ENCODE data around the gene MASP1.

Gene MASP1

DNA sequence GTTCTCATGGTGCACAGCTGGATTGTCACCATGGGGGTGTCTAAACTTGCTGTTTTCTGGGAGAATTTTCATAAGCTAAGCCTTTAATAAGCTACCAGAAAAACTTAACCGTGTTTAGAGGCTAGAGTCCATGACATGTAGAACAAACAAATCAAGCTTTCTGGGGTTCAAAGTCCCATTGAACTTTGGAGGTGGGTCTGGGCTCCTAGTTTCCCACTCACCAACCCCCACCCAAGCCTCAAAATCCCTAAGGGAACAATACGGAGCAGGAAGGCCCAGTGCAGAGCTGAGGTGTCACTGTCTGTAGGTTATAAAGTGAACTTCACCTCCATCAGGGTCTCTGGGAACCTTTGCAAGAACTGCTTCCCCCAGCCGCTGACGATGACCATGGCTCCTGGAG, 68.7 kb downstream of the MASP1 start:
- Histone ChIP-seq H3K4me1 (no peaks in the 10 kb centered on the region), H3K4me3 (ENCODE audit: low read depth, low read length) (no peak overlapping the region), H3K9ac (no peak overlapping the region), H3K9me3 (ENCODE audit: control insufficient read depth, low read length) (no peaks in the 10 kb centered on the region), H3K27ac (no peak overlapping the region), H3K36me3 (ENCODE audit: control insufficient read depth, insufficient read depth, low read length) (no peaks in the 10 kb centered on the region), H3K27me3 (ENCODE audit: control insufficient read depth, insufficient read depth, low read length) (no peaks in the 10 kb centered on the region), H3K4me2 (ENCODE audit: low read length) (no peak overlapping the region), H3K79me2 (no peaks in the 10 kb centered on the region), H2AFZ (no peak overlapping the region)
- no peak for TF ChIP-seq CTCF (IDR thresholded peaks at IDR 0.05)

DNA sequence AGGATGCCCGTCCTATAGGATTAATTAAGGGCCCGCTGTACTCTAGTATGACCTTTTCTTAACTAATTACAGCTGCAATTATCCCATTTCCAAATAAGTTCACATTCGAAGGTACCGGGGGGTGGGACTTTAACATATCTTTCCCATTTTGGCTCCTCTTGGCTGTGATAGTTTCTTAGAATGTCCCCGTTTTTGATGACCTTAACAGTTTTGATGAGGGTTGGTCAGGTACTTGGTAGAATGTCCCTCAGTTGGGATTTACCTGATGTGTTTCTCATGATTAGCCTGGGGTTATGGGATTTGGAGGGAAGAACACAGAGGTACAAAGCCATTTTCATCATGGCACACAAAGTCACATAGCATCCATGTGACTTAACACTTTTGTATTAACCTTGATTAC, 76.1 kb downstream of the MASP1 start:
- no peaks in the 10 kb centered on the region for H3K4me1 ChIP-seq

DNA sequence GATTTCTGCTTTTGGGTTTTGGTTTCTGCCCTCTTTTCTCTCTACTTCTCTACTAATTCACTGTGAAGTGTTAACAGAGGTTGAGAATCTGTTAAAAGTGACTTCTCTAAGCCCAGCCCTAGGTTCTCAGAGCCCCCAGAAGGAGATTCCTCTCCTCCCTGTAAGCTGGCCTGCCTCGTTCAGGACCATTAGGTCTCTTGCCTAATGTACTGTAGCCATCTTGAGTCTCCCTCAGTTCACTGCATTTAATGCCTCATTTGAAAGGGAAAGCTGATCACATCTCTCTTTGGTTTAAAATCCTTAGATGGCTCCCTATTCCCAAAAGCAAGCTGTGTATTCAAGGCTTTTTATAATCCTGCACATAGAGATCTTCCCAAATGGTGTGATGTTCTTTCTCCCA, 77.9 kb downstream of the MASP1 start:
- no peaks in the 10 kb centered on the region for H3K4me1 ChIP-seq
- no peak overlapping the region for H3K9ac ChIP-seq
- H3K79me2 ChIP-seq: no peaks in the 10 kb centered on the region
- no peak overlapping the region for H3K4me2 ChIP-seq (ENCODE audit: low read length)
- no peak overlapping the region for H2AFZ ChIP-seq
- H3K4me3 ChIP-seq (ENCODE audit: low read depth, low read length): no peak overlapping the region
- H3K9me3 ChIP-seq (ENCODE audit: control insufficient read depth, low read length): no peaks in the 10 kb centered on the region
- no peak overlapping the region for H3K27ac ChIP-seq
- H3K27me3 ChIP-seq (ENCODE audit: control insufficient read depth, insufficient read depth, low read length): no peaks in the 10 kb centered on the region
- H3K36me3 ChIP-seq (ENCODE audit: control insufficient read depth, insufficient read depth, low read length): no peaks in the 10 kb centered on the region
- TF ChIP-seq CTCF (IDR thresholded peaks at IDR 0.05): no peak

More for the DNA sequence above, 76.1 kb downstream of the MASP1 start:
- TF ChIP-seq CTCF (IDR thresholded peaks at IDR 0.05): no peak
- H3K4me2 ChIP-seq (ENCODE audit: low read length): no peak overlapping the region
- no peak overlapping the region for H3K9ac ChIP-seq
- no peaks in the 10 kb centered on the region for H3K36me3 ChIP-seq (ENCODE audit: control insufficient read depth, insufficient read depth, low read length)
- H3K4me3 ChIP-seq (ENCODE audit: low read depth, low read length): no peak overlapping the region
- H3K79me2 ChIP-seq: no peaks in the 10 kb centered on the region
- no peak overlapping the region for H3K27ac ChIP-seq
- no peak overlapping the region for H2AFZ ChIP-seq
- no peaks in the 10 kb centered on the region for H3K9me3 ChIP-seq (ENCODE audit: control insufficient read depth, low read length)
- no peaks in the 10 kb centered on the region for H3K27me3 ChIP-seq (ENCODE audit: control insufficient read depth, insufficient read depth, low read length)

GRCh38 chr3:187212705-187213104, 78.8 kb downstream of the MASP1 start:
- H3K79me2 ChIP-seq: no peaks in the 10 kb centered on the region
- no peak for TF ChIP-seq CTCF (IDR thresholded peaks at IDR 0.05)
- H3K9ac ChIP-seq: no peak overlapping the region
- no peak overlapping the region for H3K4me3 ChIP-seq (ENCODE audit: low read depth, low read length)
- H3K36me3 ChIP-seq (ENCODE audit: control insufficient read depth, insufficient read depth, low read length): no peaks in the 10 kb centered on the region
- no peaks in the 10 kb centered on the region for H3K27me3 ChIP-seq (ENCODE audit: control insufficient read depth, insufficient read depth, low read length)
- no peak overlapping the region for H2AFZ ChIP-seq
- no peaks in the 10 kb centered on the region for H3K4me1 ChIP-seq
- H3K9me3 ChIP-seq (ENCODE audit: control insufficient read depth, low read length): no peaks in the 10 kb centered on the region
- H3K27ac ChIP-seq: no peak overlapping the region
- no peak overlapping the region for H3K4me2 ChIP-seq (ENCODE audit: low read length)

DNA sequence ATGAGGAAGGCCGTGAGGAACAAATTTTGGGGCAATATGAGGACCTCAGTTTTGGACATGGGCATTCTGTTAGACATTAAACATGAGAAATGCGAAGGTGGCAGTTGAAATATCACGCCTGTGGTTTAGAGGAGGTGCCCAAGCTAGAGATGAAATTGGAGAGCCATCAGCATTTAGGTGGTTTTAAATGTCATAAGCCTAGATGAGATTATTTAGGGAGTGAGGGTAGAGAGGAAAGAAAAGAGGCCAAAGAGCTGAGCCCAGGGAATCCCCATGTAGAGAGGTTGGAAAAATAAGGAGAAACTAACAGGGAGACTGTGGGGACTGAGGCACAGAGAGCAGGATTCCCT, 79.4 kb downstream of the MASP1 start:
- Histone ChIP-seq H3K27ac (no peak overlapping the region), H3K4me3 (ENCODE audit: low read depth, low read length) (no peak overlapping the region), H2AFZ (no peak overlapping the region), H3K4me1 (no peaks in the 10 kb centered on the region), H3K4me2 (ENCODE audit: low read length) (no peak overlapping the region), H3K9me3 (ENCODE audit: control insufficient read depth, low read length) (no peaks in the 10 kb centered on the region), H3K79me2 (no peaks in the 10 kb centered on the region), H3K9ac (no peak overlapping the region), H3K27me3 (ENCODE audit: control insufficient read depth, insufficient read depth, low read length) (no peaks in the 10 kb centered on the region), H3K36me3 (ENCODE audit: control insufficient read depth, insufficient read depth, low read length) (no peaks in the 10 kb centered on the region)
- no peak for TF ChIP-seq CTCF (IDR thresholded peaks at IDR 0.05)
